ENCODE results near the gene FNIP1.

FNIP1 gene

DNA sequence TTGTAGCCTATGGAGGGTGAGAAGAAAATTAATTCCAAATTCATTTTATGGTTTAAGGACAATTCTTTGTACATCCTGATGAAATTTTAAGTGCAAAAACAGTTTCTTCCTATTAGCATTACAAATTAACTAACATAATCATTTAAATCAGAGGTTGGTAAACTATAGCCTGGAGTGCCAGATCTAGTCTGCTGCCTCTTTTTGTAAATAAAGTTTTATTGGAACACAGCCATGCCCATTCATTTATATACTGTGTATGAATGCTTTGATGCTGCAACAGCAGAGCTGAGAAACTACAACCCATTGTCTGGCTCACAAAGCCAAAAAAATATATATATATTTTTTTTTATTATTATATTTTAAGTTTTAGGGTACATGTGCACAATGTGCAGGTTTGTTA lies 80.2 kb downstream of the FNIP1 start:
- Histone ChIP-seq H4K20me1 (ENCODE audit: insufficient read depth, low read length) (no peaks in the 10 kb centered on the region), H3K4me1 (ENCODE audit: low read length) (no peaks in the 10 kb centered on the region), H2AFZ (ENCODE audit: low read length) (no peak overlapping the region), H3K4me2 (ENCODE audit: low read depth, low read length) (no peak overlapping the region), H3K9ac (ENCODE audit: low read length) (no peak overlapping the region), H3K4me3 (ENCODE audit: low read length) (no peak overlapping the region), H3F3A (ENCODE audit: insufficient read depth, low read length) (no peaks in the 10 kb centered on the region), H3K27ac (ENCODE audit: low read length) (no peak overlapping the region), H3K79me2 (ENCODE audit: low read length) (peaks cover 16% of the 10 kb centered on the region; the same call in 1 of the 2 replicates), H3K27me3 (replicated peaks; ENCODE audit: insufficient read depth, low read length) (no peaks in the 10 kb centered on the region), H3K9me3 (replicated peaks; ENCODE audit: insufficient read depth, low read length) (no peaks in the 10 kb centered on the region), H3K9me2 (replicated peaks; ENCODE audit: insufficient read depth, low read length) (no peaks in the 10 kb centered on the region), H3K36me3 (replicated peaks; ENCODE audit: insufficient read depth, low read length) (no peaks in the 10 kb centered on the region)
- DNase-seq: no peak
- no peak for TF ChIP-seq EZH2 (optimal IDR thresholded peaks at IDR 0.05; ENCODE audit: low read depth, low read length)
- TF ChIP-seq, protein P1, sequence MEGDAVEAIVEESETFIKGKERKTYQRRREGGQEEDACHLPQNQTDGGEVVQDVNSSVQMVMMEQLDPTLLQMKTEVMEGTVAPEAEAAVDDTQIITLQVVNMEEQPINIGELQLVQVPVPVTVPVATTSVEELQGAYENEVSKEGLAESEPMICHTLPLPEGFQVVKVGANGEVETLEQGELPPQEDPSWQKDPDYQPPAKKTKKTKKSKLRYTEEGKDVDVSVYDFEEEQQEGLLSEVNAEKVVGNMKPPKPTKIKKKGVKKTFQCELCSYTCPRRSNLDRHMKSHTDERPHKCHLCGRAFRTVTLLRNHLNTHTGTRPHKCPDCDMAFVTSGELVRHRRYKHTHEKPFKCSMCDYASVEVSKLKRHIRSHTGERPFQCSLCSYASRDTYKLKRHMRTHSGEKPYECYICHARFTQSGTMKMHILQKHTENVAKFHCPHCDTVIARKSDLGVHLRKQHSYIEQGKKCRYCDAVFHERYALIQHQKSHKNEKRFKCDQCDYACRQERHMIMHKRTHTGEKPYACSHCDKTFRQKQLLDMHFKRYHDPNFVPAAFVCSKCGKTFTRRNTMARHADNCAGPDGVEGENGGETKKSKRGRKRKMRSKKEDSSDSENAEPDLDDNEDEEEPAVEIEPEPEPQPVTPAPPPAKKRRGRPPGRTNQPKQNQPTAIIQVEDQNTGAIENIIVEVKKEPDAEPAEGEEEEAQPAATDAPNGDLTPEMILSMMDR (IDR thresholded peaks at IDR 0.05; ENCODE audit: low read length): no peak
- TF ChIP-seq EZH2phosphoT487 (IDR thresholded peaks at IDR 0.05; ENCODE audit: low read length): no peak

DNA sequence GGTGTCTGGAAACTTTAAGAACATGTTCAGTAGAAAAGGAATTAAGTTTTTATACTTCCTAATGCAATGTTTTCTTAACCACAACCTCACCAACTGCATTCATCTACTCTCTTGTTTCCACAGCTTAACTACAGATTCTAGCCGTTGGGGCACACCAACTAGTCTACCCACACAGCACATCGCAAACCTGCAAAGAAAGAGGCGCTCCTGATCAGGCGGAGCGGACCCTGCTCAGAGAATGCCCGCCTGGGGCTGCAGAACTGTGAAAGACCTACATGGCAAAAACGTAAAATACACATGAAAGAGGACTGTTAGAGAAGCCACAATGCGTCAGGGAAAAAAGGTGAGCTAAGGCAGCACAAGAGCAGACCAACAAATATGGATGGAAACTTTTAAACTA lies 86.4 kb downstream of the FNIP1 start:
- H3K36me3 ChIP-seq (replicated peaks; ENCODE audit: insufficient read depth, low read length): peaks cover 3% of the 10 kb centered on the region; the same call in 1 of the 2 replicates
- TF ChIP-seq EZH2 (optimal IDR thresholded peaks at IDR 0.05; ENCODE audit: low read depth, low read length) (no peak), EZH2phosphoT487 (IDR thresholded peaks at IDR 0.05; ENCODE audit: low read length) (no peak)
- TF ChIP-seq, protein P1 (IDR thresholded peaks at IDR 0.05; ENCODE audit: low read length): no peak
- no peaks in the 10 kb centered on the region for H3K9me3 ChIP-seq (replicated peaks; ENCODE audit: insufficient read depth, low read length)
- no peaks in the 10 kb centered on the region for H3K27me3 ChIP-seq (replicated peaks; ENCODE audit: insufficient read depth, low read length)
- no peak overlapping the region for H3K4me2 ChIP-seq (ENCODE audit: low read depth, low read length)
- DNase-seq: no peak
- H2AFZ ChIP-seq (ENCODE audit: low read length): no peak overlapping the region
- no peaks in the 10 kb centered on the region for H3K4me1 ChIP-seq (ENCODE audit: low read length)
- no peaks in the 10 kb centered on the region for H4K20me1 ChIP-seq (ENCODE audit: insufficient read depth, low read length)
- H3K79me2 ChIP-seq (ENCODE audit: low read length): no peaks in the 10 kb centered on the region
- H3K27ac ChIP-seq (ENCODE audit: low read length): no peak overlapping the region
- H3K9me2 ChIP-seq (replicated peaks; ENCODE audit: insufficient read depth, low read length): no peaks in the 10 kb centered on the region
- no peak overlapping the region for H3K4me3 ChIP-seq (ENCODE audit: low read length)
- H3F3A ChIP-seq (ENCODE audit: insufficient read depth, low read length): no peaks in the 10 kb centered on the region
- no peak overlapping the region for H3K9ac ChIP-seq (ENCODE audit: low read length)

DNA sequence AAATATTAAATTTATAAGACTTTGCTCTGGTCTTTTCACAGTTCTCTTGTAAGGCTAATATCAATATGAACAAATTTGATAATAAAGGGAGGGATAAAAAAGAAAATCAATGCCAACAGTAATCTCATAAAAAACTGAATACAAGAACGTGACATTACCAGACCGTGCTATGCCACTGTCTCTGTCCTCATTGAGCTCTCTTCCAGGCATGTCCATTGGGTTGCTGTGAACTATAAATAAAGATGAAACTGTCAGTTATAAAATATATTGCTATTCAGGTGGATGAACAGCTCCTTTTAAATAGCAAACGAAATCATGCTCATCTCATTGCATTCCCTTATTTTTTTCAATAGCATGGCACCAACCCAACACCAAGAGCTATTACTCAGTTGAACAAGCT lies 87.8 kb downstream of the FNIP1 start:
- TF ChIP-seq EZH2phosphoT487 (IDR thresholded peaks at IDR 0.05; ENCODE audit: low read length) (no peak), EZH2 (optimal IDR thresholded peaks at IDR 0.05; ENCODE audit: low read depth, low read length) (no peak)
- TF ChIP-seq, protein P1 (IDR thresholded peaks at IDR 0.05; ENCODE audit: low read length): no peak
- DNase-seq: no peak
- no peaks in the 10 kb centered on the region for H4K20me1 ChIP-seq (ENCODE audit: insufficient read depth, low read length)
- H3K4me1 ChIP-seq (ENCODE audit: low read length): no peaks in the 10 kb centered on the region
- no peaks in the 10 kb centered on the region for H3F3A ChIP-seq (ENCODE audit: insufficient read depth, low read length)
- no peak overlapping the region for H2AFZ ChIP-seq (ENCODE audit: low read length)
- H3K27ac ChIP-seq (ENCODE audit: low read length): no peak overlapping the region
- peaks cover 8% of the 10 kb centered on the region; the same call in 1 of the 2 replicates for H3K36me3 ChIP-seq (replicated peaks; ENCODE audit: insufficient read depth, low read length)
- H3K27me3 ChIP-seq (replicated peaks; ENCODE audit: insufficient read depth, low read length): no peaks in the 10 kb centered on the region
- no peaks in the 10 kb centered on the region for H3K79me2 ChIP-seq (ENCODE audit: low read length)
- H3K9me2 ChIP-seq (replicated peaks; ENCODE audit: insufficient read depth, low read length): no peaks in the 10 kb centered on the region
- no peak overlapping the region for H3K4me2 ChIP-seq (ENCODE audit: low read depth, low read length)
- no peak overlapping the region for H3K9ac ChIP-seq (ENCODE audit: low read length)
- no peak overlapping the region for H3K4me3 ChIP-seq (ENCODE audit: low read length)
- H3K9me3 ChIP-seq (replicated peaks; ENCODE audit: insufficient read depth, low read length): no peaks in the 10 kb centered on the region
